Activated CD4-positive, alpha-beta memory T cell treated with anti-CD3 and anti-CD28 coated beads, Interleukin-2, amount 10 ng/mL, durations not matched to agents 7 days and 5 days (primary cell): Measurements from ENCODE around the gene KSR2. TPM values are rescaled to one million over a fixed set of nuclear protein-coding genes. Genes with fewer than 3 reads are reported as not detected.

Experiments
- CTCF ChIA-PET: fragments of 350-600 bp; sonication (Branson Sonifier 250); formaldehyde crosslinking; loops from one replicate; lab custom pipeline; 2021; ENCODE audit warnings: antibody characterized with exemption, inconsistent platforms; lab: Charles Lee
- POLR2A ChIA-PET: fragments of 350-600 bp; sonication (Branson Sonifier 250); formaldehyde crosslinking; loops from one replicate; lab custom pipeline; 2021; ENCODE audit warnings: antibody characterized with exemption; lab: Charles Lee
- DNase-seq: peaks from one replicate; pipeline ENCODE4 v3.0.0-alpha.2; 2020
- H3K27ac Mint-ChIP-seq: one replicate; pipeline ENCODE4 v1.8.0; 2021; ENCODE audit warnings: mild to moderate bottlenecking, mixed read lengths
- H3K27me3 Mint-ChIP-seq: one replicate; pipeline ENCODE4 v1.8.0; 2021; ENCODE audit warnings: mixed read lengths
- H3K36me3 Mint-ChIP-seq: one replicate; pipeline ENCODE4 v1.8.0; 2021; ENCODE audit warnings: low read depth, mixed read lengths
- H3K4me1 Mint-ChIP-seq: one replicate; pipeline ENCODE4 v1.8.0; 2021; ENCODE audit warnings: mixed read lengths
- H3K4me3 Mint-ChIP-seq: one replicate; pipeline ENCODE4 v1.8.0; 2021; ENCODE audit warnings: mild to moderate bottlenecking, mixed read lengths
- H3K9me3 Mint-ChIP-seq: one replicate; pipeline ENCODE4 v1.8.0; 2021; ENCODE audit warnings: mixed read lengths
- total RNA-seq, 2 experiments: library from RNA; stranded (reverse); gene quantifications; one replicate each; pipeline ENCODE4 v1.2.3, GENCODE V29; 2021

KSR2 gene
- total RNA-seq, 2 experiments from 2014 or later, result not detected

DNA sequence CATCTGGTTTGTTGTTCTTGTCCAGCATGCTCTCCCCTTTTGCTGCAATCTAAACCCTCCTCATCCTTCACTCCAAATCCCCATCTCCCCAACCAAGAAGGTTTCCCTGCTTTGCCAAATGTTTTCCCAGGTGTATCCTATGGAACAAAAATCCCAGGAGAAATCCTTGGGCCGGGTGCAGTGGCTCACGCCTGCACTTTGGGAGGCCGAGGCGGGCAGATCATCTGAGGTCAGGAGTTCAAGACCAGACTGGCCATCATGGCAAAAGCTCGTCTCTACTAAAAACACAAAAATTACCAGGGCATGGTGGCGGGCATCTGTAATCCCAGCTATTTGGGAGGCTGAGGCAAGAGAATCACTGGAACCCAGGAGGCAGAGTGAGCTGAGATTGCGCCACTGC lies 5.0 kb downstream of the KSR2 start:
- no peak for DNase-seq
- Mint-ChIP-seq H3K27me3 (peaks cover 34% of the 10 kb centered on the region), H3K27ac (no peak overlapping the region), H3K4me1 (peaks cover 4% of the 10 kb centered on the region), H3K36me3 (no peaks in the 10 kb centered on the region), H3K9me3 (no peaks in the 10 kb centered on the region), H3K4me3 (no peak overlapping the region)
- POLR2A ChIA-PET, result no interaction called here
- CTCF ChIA-PET, result no interaction called here

DNA sequence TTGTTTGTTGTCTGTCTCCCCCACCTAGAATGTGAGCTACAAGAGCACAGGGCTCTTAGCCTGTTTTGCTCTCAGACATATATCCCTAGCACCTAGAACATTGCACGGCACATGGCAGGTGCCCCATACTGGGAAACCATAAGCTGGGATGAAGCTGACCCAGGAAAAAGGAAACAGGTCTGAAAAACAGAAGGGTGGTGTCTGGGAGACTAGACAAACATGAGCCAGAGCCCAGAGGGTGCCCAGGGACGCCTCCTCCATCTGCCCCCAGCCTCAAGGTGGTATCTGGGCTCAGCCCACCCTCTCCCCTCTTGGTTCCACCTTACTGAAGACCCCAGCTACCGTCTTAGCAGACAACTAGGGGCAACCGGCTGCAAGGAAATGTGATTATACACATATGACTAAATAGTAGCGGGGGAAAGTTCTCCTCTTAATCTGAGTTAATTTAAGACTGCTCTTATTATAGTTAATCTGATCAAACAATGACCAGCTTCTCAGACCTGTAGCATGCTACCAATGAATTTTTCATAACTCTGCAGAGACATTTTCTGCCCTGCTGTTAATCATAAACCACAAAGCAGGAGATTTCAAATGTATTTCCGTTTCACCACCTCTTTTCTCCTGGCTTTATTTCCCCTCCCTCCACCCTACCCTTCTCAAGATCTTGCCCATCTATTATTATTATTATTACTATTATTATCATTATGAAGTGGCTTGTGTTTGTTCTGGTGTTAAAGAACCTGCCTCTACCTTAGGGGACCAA lies 31.9 kb downstream of the KSR2 start:
- Mint-ChIP-seq H3K4me1 (no peaks in the 10 kb centered on the region), H3K4me3 (no peak overlapping the region), H3K36me3 (no peaks in the 10 kb centered on the region), H3K27me3 (no peaks in the 10 kb centered on the region), H3K9me3 (no peaks in the 10 kb centered on the region), H3K27ac (no peak overlapping the region)
- ChIA-PET CTCF (interaction anchor here (1.8 kb wide), 1 partner anchor 79 kb away, joined by 4 read pairs; no protein-coding TSS in a partner anchor), POLR2A (interaction anchor here (0.6 kb wide), 1 partner anchor 45 kb away, joined by 5 read pairs; no protein-coding TSS in a partner anchor)
- DNase-seq, result no peak

DNA sequence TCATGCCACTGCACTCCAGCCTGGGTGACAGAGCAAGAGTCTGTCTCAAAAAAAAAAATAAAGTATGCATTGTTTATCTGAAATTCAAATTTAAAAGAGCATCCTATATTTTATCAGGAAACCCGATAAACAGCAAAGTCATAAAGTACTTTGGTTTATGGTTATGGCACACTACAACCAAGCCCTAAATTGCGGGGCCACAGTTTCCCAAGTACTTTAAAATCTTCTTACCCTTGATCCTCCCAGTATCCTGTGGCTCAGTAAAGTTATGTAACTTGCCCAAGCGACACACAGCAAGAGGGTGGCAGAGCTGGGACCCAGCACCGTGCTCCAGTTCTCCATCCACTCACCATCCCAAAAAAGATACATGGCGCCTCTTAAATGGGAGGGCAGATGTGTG lies 35.2 kb downstream of the KSR2 start:
- no peaks in the 10 kb centered on the region for H3K36me3 Mint-ChIP-seq
- H3K27me3 Mint-ChIP-seq, result no peaks in the 10 kb centered on the region
- ChIA-PET CTCF (no interaction called here), POLR2A (no interaction called here)
- no peaks in the 10 kb centered on the region for H3K4me1 Mint-ChIP-seq
- no peak overlapping the region for H3K27ac Mint-ChIP-seq
- DNase-seq, result no peak
- H3K4me3 Mint-ChIP-seq, result no peak overlapping the region
- peaks cover 3% of the 10 kb centered on the region for H3K9me3 Mint-ChIP-seq

DNA sequence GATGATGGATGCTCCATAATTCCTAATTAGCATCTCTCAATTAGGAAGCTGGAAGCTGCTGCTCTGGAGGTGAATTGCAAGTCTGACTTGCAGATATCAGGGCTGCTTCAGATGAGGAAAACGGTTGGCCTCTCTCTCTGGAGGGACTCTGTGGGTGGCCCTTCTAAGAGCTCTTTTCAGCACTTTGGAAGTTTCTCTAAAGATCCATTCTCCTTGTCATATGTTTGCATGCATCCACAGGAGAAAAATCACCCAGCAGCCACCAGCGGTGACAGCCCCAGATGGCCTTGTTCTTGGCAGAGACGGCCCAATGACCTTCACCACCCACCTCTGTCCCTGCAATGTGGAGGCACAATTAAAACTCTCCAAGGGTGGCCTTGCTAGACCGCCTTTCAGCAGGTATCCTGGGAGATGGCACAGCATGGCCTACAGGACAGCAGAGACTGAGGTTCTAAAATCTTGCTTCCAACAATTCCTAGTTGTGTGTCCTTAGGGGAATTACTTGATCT lies 42.3 kb downstream of the KSR2 start:
- no peak overlapping the region for H3K4me3 Mint-ChIP-seq
- ChIA-PET CTCF (no interaction called here), POLR2A (no interaction called here)
- H3K4me1 Mint-ChIP-seq, result no peaks in the 10 kb centered on the region
- no peaks in the 10 kb centered on the region for H3K36me3 Mint-ChIP-seq
- no peaks in the 10 kb centered on the region for H3K27me3 Mint-ChIP-seq
- H3K9me3 Mint-ChIP-seq, result peaks cover 2% of the 10 kb centered on the region
- DNase-seq, result no peak
- no peak overlapping the region for H3K27ac Mint-ChIP-seq

DNA sequence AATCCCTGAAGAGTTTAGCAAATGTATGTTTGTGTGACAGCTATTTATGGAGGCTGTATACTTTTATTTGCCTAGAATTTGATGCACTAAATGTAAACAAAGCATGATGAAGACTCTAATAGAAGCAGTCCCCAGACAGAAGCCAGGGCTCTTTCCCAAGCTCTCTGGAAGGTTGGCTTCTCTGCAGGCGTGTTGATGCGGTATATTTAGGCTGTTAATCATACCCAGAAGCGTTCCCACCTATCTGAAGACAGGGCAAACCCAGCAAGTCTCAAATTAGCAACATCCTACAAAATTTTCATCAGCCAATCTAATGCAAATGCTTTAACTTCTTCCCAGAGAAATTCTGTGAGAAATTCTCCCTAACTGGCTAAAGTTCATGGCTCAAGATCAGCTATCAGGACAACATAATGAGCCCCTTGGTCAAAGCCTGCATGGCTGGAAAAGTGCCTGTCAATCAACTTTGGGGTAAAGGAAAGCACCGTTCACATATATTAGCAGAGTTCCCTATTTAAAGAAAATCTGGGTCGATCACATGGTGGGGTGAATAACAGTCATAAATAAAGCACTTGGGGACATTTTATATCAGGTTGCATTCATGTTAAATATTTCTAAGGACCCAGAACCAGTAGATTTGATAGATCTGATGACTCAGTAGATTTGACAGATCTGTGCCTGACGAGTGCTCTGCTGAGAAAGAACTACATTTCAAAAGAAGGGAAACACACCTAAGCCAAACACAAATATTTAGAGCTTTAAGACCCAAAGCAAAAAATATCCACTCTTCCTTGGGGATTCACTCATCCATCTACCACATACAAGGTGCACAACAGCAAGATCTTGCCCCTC lies 46.6 kb downstream of the KSR2 start:
- POLR2A ChIA-PET, result no interaction called here
- no peak overlapping the region for H3K27ac Mint-ChIP-seq

DNA sequence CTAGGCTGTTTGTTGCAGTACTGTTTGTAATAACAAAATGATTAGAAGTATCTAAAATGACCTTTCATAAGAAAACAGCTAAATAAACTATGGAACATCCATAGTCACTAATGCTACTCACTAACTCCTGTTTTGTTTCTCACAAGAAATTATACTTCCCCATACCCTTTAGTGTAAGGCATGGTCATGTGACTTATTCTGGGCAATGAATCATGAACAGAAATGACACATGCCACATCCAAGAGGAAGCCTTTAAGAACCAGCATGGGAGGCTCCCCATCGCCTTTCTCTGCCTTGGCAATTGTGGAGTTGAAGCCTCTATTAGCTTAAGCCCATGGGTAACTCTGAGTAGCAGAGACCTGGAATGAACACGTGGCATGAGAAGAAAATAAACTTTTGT lies 49.3 kb downstream of the KSR2 start:
- CTCF ChIA-PET, result no interaction called here
- H3K27ac Mint-ChIP-seq, result no peak overlapping the region
- no peaks in the 10 kb centered on the region for H3K36me3 Mint-ChIP-seq
- no peaks in the 10 kb centered on the region for H3K9me3 Mint-ChIP-seq
- POLR2A ChIA-PET, result no interaction called here
- DNase-seq, result no peak
- H3K4me1 Mint-ChIP-seq, result no peaks in the 10 kb centered on the region
- H3K27me3 Mint-ChIP-seq, result no peaks in the 10 kb centered on the region
- H3K4me3 Mint-ChIP-seq, result no peak overlapping the region

More for the DNA sequence above, 46.6 kb downstream of the KSR2 start:
- CTCF ChIA-PET, result no interaction called here
- Mint-ChIP-seq H3K4me3 (no peak overlapping the region), H3K27me3 (no peaks in the 10 kb centered on the region), H3K36me3 (no peaks in the 10 kb centered on the region), H3K4me1 (no peaks in the 10 kb centered on the region), H3K9me3 (no peaks in the 10 kb centered on the region)
- DNase-seq, result no peak

DNA sequence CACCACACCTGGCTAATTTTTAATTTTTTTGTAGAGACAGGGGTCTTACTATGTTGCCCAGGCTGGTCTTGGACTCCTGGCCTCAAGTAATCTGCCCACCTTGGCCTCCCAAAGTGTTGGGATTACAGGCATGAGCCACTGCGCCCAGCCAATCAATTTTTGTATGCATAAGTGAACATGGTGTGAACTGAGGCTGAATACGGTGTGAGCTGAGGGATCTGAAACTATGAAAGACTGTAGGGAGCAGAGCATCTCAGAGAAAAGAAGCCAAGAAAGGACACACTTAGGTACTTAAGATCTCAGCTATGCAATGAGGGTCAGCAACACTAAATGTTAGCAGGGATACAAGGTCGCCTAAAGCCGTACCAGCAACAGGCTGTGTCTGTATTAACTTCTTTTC lies 54.1 kb downstream of the KSR2 start:
- H3K9me3 Mint-ChIP-seq, result peaks cover 9% of the 10 kb centered on the region
- ChIA-PET POLR2A (no interaction called here), CTCF (interaction anchor here (0.6 kb wide), 1 partner anchor 39 kb away, joined by 3 read pairs; no protein-coding TSS in a partner anchor)
- H3K27ac Mint-ChIP-seq, result no peak overlapping the region
- H3K36me3 Mint-ChIP-seq, result no peaks in the 10 kb centered on the region
- H3K27me3 Mint-ChIP-seq, result no peaks in the 10 kb centered on the region
- no peak overlapping the region for H3K4me3 Mint-ChIP-seq
- no peak for DNase-seq
- H3K4me1 Mint-ChIP-seq, result no peaks in the 10 kb centered on the region

DNA sequence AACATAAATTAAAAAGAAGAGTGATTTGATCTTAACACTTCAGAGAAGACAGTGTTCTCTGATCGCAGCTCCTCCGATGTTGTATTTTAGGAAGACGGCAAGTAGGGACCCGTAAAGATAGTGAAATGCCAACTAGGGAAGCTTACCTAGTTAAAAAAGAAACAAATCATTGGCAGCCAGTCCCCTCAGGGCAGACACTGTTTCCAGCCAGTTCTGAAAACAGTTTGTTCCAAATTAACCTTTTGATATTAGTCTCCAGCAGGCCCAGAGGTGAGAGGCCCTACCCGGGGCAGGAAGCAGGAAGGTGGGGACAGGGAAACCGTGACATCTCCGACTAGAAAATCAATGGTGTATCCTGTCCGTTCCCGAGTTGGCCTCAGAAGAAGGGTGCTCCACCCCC lies 56.0 kb downstream of the KSR2 start:
- Mint-ChIP-seq H3K27me3 (no peaks in the 10 kb centered on the region), H3K27ac (no peak overlapping the region), H3K4me1 (no peaks in the 10 kb centered on the region), H3K4me3 (no peak overlapping the region), H3K9me3 (peaks cover 9% of the 10 kb centered on the region), H3K36me3 (no peaks in the 10 kb centered on the region)
- ChIA-PET CTCF (no interaction called here), POLR2A (no interaction called here)
- DNase-seq, result no peak

DNA sequence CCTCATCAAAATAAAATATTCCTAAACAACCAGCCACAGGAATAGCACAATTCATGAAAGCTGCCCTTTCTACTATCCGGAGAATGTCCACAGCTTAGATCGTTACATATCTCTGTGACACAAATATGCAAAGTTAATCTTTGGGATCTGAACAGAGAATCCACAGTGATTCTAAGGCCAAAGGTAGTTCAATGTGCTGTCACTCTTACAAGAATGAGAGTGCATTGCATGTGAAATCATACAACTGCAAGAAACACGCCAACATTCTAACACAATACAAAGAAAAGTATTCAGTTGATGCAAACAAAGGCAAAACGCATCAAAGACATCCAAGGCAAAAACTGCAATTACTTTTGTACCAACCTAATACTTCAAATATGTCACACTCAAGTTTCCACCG lies 60.4 kb downstream of the KSR2 start:
- ChIA-PET POLR2A (no interaction called here), CTCF (no interaction called here)
- Mint-ChIP-seq H3K27me3 (no peaks in the 10 kb centered on the region), H3K4me3 (no peak overlapping the region), H3K9me3 (peaks cover 7% of the 10 kb centered on the region), H3K36me3 (no peaks in the 10 kb centered on the region), H3K27ac (no peak overlapping the region), H3K4me1 (no peaks in the 10 kb centered on the region)
- DNase-seq, result no peak

DNA sequence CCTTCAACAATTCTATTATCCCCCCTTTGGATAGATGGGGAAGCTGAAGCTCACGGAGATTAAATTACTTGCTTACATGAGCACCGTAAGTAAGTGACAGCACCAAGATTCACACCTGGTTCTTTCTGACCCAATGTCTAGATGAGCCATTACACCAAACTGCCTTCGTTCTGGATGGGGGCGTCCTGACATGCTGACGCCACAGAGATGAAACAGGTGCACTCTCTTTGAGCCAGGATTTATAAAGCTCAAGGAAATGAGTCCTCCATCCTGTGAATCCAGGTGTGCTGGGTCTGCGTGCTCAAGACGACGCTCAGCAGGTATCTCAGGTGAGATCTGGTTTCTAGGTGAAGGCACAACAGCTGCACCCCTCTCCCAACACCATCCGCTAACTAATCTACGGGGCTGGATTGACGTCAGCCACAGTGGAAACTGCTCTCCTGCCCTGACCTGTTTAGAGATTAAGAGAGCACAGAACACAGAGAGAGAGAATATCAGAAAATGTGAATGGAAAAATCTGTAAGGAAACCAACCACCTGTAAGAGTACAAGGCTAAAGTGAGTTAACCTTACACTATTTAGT lies 61.6 kb downstream of the KSR2 start:
- Mint-ChIP-seq H3K36me3 (no peaks in the 10 kb centered on the region), H3K4me1 (no peaks in the 10 kb centered on the region)

DNA sequence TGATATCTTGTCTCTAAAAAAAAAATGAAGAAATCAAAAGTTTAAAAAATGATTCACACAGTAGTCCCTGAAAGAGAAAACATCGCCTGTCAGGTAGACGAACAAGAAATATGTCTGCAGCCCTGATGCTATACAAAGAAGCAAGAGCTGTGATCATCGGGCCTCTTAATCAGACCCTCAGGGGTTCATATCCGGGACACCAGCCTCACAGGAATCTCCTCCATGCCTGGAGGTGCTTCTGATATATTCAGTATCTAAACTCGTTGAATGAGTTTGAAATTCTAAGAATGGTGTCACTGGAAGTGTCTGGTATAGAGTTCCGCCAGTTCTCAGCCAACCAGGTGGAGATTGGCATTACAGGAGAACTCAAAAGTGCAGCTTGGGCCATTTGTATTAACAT lies 64.7 kb downstream of the KSR2 start:
- Mint-ChIP-seq H3K27ac (no peak overlapping the region), H3K27me3 (no peaks in the 10 kb centered on the region), H3K9me3 (no peaks in the 10 kb centered on the region), H3K4me1 (no peaks in the 10 kb centered on the region), H3K4me3 (no peak overlapping the region), H3K36me3 (no peaks in the 10 kb centered on the region)
- ChIA-PET POLR2A (interaction anchor here (0.5 kb wide), 1 partner anchor 58 kb away, joined by 3 read pairs; no protein-coding TSS in a partner anchor), CTCF (no interaction called here)
- no peak for DNase-seq

More for the DNA sequence above, 61.6 kb downstream of the KSR2 start:
- ChIA-PET POLR2A (no interaction called here), CTCF (interaction anchor here (1.0 kb wide), 1 partner anchor 32 kb away, joined by 3 read pairs; no protein-coding TSS in a partner anchor)
- H3K9me3 Mint-ChIP-seq, result peaks cover 7% of the 10 kb centered on the region
- no peak overlapping the region for H3K27ac Mint-ChIP-seq
- H3K27me3 Mint-ChIP-seq, result no peaks in the 10 kb centered on the region
- H3K4me3 Mint-ChIP-seq, result no peak overlapping the region
- no peak for DNase-seq

DNA sequence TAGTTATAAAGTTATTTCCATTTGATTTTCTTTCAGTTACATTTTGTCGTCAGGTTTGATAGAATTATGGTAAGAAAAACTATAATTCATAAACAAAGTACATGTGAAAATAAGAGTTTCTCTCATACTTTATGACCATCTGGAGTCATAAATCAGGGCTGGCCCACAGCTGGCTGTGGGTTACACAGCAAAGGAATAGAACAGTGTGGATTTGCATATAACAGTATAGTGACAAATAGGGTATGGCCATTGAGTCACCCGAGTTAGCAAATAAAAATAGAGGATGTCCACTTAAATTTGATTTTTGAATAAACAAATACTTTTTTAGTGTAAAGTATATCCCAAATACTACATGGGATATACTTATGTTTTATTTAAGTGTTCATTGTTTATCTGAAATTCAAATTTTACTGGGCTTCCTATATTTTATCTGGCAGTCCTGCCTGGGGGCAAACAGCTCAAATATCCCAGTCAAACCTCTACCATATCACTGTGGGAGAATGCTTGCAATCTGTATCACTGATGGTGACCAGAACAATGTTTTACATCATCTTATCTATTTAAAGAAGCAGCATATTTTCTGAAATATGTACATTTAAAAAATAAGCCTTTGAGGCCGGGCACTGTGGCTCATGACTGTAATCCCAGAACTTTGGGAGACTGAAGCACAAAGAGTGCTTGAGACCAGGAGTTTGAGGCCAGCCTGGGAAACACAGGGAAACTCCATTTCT lies 65.5 kb downstream of the KSR2 start:
- H3K27me3 Mint-ChIP-seq, result no peaks in the 10 kb centered on the region

More for the DNA sequence above, 65.5 kb downstream of the KSR2 start:
- Mint-ChIP-seq H3K27ac (no peak overlapping the region), H3K4me3 (no peak overlapping the region), H3K9me3 (no peaks in the 10 kb centered on the region), H3K36me3 (no peaks in the 10 kb centered on the region), H3K4me1 (no peaks in the 10 kb centered on the region)
- DNase-seq, result no peak
- POLR2A ChIA-PET, result interaction anchor here (0.5 kb wide), 1 partner anchor 58 kb away, joined by 3 read pairs; no protein-coding TSS in a partner anchor
- CTCF ChIA-PET, result no interaction called here
